Type B pancreatic cell (in vitro differentiated cells): ENCODE measurements around the gene ZNF280A. TPM values are rescaled to one million over a fixed set of nuclear protein-coding genes. Genes with fewer than 3 reads are reported as not detected.
"Not testable (repeated sequence)": the region's sequence is repeated elsewhere in the genome, so short reads cannot be mapped to it uniquely, and the experiment has no call there.

Experiments used
- DNase-seq: peaks from one replicate; pipeline ENCODE4 v3.0.0; 2021; ENCODE audit warnings: mixed read lengths; ENCODE audit not compliant: unreplicated experiment; ENCODE audit errors: extremely low spot score
- H3K27ac Mint-ChIP-seq: 2 replicates; pipeline ENCODE4 v1.8.0; 2021; ENCODE audit warnings: mild to moderate bottlenecking, mixed read lengths
- H3K27me3 Mint-ChIP-seq: 2 replicates; pipeline ENCODE4 v1.8.0; 2021; ENCODE audit warnings: mixed read lengths
- H3K36me3 Mint-ChIP-seq: 2 replicates; pipeline ENCODE4 v1.8.0; 2021; ENCODE audit warnings: mixed read lengths
- H3K4me1 Mint-ChIP-seq: one replicate; pipeline ENCODE4 v1.8.0; 2021; ENCODE audit warnings: mixed read lengths; ENCODE audit not compliant: unreplicated experiment
- H3K4me3 Mint-ChIP-seq: 2 replicates; pipeline ENCODE4 v1.8.0; 2021; ENCODE audit warnings: mild to moderate bottlenecking, mixed read lengths
- H3K9me3 Mint-ChIP-seq: 2 replicates; pipeline ENCODE4 v1.8.0; 2021; ENCODE audit warnings: mixed read lengths
- CTCF ChIP-seq: fragments of 200-600 bp; sonication (generic); conservative IDR thresholded peaks from 2 replicates; pipeline ENCODE4 v1.5.0; 2021; ENCODE audit warnings: antibody characterized with exemption, mild to moderate bottlenecking
- total RNA-seq: library from RNA; stranded (reverse); gene quantifications from 2 replicates; pipeline ENCODE4 v1.2.1, GENCODE V29; 2021; ENCODE audit warnings: low replicate concordance

Gene ZNF280A
- total RNA-seq, 1 donor from 2014 or later, result not detected

- DNase-seq, result no peak
- Mint-ChIP-seq H3K27ac (no peak overlapping the region), H3K9me3 (no peaks in the 10 kb centered on the region), H3K36me3 (no peaks in the 10 kb centered on the region), H3K27me3 (peaks cover 19% of the 10 kb centered on the region), H3K4me1 (no peaks in the 10 kb centered on the region), H3K4me3 (no peak overlapping the region)
- no peak for TF ChIP-seq CTCF
Measured at GRCh38 chr22:22533863-22534262, 13.8 kb upstream of the ZNF280A start.

DNA sequence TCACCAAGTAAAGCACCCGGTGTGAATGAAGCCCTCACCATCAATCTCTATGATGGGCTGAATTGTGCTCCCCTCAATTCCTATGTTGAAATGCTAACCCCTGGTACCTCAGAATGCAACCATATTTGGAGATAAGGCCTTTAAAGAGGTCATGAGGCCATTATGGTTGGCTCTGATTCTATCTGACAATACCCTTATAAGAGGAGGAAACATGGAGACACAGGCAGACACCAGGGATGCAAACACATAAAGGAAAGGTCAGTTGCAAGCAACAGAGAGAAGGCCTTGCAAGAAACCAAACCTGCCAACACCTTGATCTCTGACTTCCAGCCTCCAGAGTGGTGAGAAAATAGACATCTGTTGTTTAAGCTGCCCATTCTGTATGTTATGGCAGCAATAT, 13.3 kb upstream of the ZNF280A start:
- no peak for TF ChIP-seq CTCF
- Mint-ChIP-seq H3K4me3 (no peak overlapping the region), H3K9me3 (no peaks in the 10 kb centered on the region), H3K36me3 (no peaks in the 10 kb centered on the region), H3K4me1 (no peaks in the 10 kb centered on the region), H3K27me3 (peaks cover 15% of the 10 kb centered on the region), H3K27ac (no peak overlapping the region)
- no peak for DNase-seq

DNA sequence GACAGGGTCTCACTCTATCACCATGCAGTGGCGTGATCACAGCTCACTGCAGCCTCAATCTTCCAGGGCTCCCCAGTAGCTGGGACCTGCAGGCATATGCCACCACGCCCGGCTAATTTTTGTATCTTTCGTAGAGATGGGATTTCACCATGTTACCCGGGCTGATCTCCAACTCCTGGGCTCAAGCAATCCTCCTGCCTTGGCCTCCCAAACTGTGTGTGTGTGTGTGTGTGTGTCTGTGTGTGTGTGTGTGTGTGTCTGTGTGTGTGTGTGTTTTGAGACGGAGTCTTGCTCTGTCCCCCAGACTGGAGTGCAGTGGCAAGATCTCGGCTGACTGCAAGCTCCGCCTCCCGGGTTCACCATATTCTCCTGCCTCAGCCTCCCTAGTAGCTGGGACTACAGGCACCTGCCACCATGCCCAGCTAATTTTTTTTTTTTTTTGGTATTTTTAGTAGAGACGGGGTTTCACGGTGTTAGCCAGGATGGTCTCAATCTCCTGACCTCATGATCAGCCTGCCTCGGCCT, 12.5 kb upstream of the ZNF280A start:
- H3K4me3 Mint-ChIP-seq, H3K9me3 Mint-ChIP-seq, H3K27ac Mint-ChIP-seq, H3K36me3 Mint-ChIP-seq, DNase-seq, H3K4me1 Mint-ChIP-seq: not testable (repeated sequence)
- peaks cover 15% of the 10 kb centered on the region for H3K27me3 Mint-ChIP-seq

- H3K4me1 Mint-ChIP-seq, result no peaks in the 10 kb centered on the region
- no peak for TF ChIP-seq CTCF
- H3K9me3 Mint-ChIP-seq, result no peaks in the 10 kb centered on the region
- no peak overlapping the region for H3K4me3 Mint-ChIP-seq
- no peak for DNase-seq
- H3K36me3 Mint-ChIP-seq, result no peaks in the 10 kb centered on the region
- peaks cover 15% of the 10 kb centered on the region for H3K27me3 Mint-ChIP-seq
- no peak overlapping the region for H3K27ac Mint-ChIP-seq
Measured at GRCh38 chr22:22531770-22532546, 11.9 kb upstream of the ZNF280A start.

- no peaks in the 10 kb centered on the region for H3K36me3 Mint-ChIP-seq
- no peak overlapping the region for H3K4me3 Mint-ChIP-seq
- H3K27ac Mint-ChIP-seq, result no peak overlapping the region
- H3K9me3 Mint-ChIP-seq, result no peaks in the 10 kb centered on the region
- TF ChIP-seq CTCF, result no peak
- peaks cover 24% of the 10 kb centered on the region for H3K27me3 Mint-ChIP-seq
- DNase-seq, result no peak
- H3K4me1 Mint-ChIP-seq, result no peaks in the 10 kb centered on the region
Measured at GRCh38 chr22:22528780-22529179, 8.7 kb upstream of the ZNF280A start.

GRCh38 chr22:22527312-22527711, 7.2 kb upstream of the ZNF280A start:
- Mint-ChIP-seq H3K4me1 (no peaks in the 10 kb centered on the region), H3K27ac (no peak overlapping the region), H3K36me3 (no peaks in the 10 kb centered on the region), H3K4me3 (no peak overlapping the region), H3K9me3 (no peaks in the 10 kb centered on the region), H3K27me3 (peaks cover 28% of the 10 kb centered on the region)
- no peak for DNase-seq
- TF ChIP-seq CTCF, result no peak
